Breast epithelium (tissue), 3 donors: ENCODE data around the gene SLC6A19.

Source experiments
- CTCF ChIP-seq, 3 donors: fragments of 450-650 bp; IDR thresholded peaks; one replicate each; pipeline ENCODE4 v1.5.1; 2016 to 2017; ENCODE audit warnings: antibody characterized with exemption in 3 of 3, mild to moderate bottlenecking in 3 of 3, moderate library complexity in 3 of 3
- POLR2A ChIP-seq: fragments of 450-650 bp; IDR thresholded peaks from one replicate; pipeline ENCODE4 v1.6.1; 2016; ENCODE audit warnings: antibody characterized with exemption, mild to moderate bottlenecking, moderate library complexity
- POLR2AphosphoS5 ChIP-seq, 3 donors: sonication (generic); formaldehyde crosslinking; IDR thresholded peaks; one replicate each; pipeline ENCODE4 v1.6.1; 2017; ENCODE audit warnings: antibody characterized with exemption in 3 of 3

GRCh38 chr5:1195916-1196315 lies 5.5 kb upstream of the SLC6A19 start:
- TF ChIP-seq POLR2A = no peak
- no peak for TF ChIP-seq CTCF (IDR thresholded peaks at IDR 0.05)
- TF ChIP-seq POLR2AphosphoS5 (IDR thresholded peaks at IDR 0.05) = no peak
